Right cardiac atrium (tissue), 5 donors: ENCODE data around the gene SCUBE3. TPM values are rescaled to one million over a fixed set of nuclear protein-coding genes. Genes with fewer than 3 reads are reported as not detected.

Source experiments
- ATAC-seq, 2 donors: fragments of 200-7000 bp; cut with Tn5 transposase; one replicate each; pipeline versions ENCODE4 v1.8.0 to v1.9.1; 2020; ENCODE audit warnings: moderate library complexity in 2 of 2, mild to moderate bottlenecking in 1 of 2
- DNase-seq, 3 donors: peaks; one replicate each; pipeline ENCODE4 v3.0.0-alpha.2; 2020
- H3K27ac ChIP-seq: one replicate; pipeline ENCODE4 v1.5.1; 2013; ENCODE audit warnings: mild to moderate bottlenecking, low read length, control low read depth, moderate library complexity
- H3K27me3 ChIP-seq: one replicate; pipeline ENCODE4 v1.6.1; 2013; ENCODE audit not compliant: control insufficient read depth, insufficient read depth
- H3K4me1 ChIP-seq: one replicate; pipeline ENCODE4 v1.6.1; 2013; ENCODE audit warnings: low read length; ENCODE audit not compliant: control insufficient read depth, insufficient read depth
- H3K4me3 ChIP-seq: one replicate; pipeline ENCODE4 v1.5.1; 2013; ENCODE audit warnings: low read length, control low read depth
- H3K9me3 ChIP-seq: one replicate; pipeline ENCODE4 v1.6.1; 2013; ENCODE audit warnings: low read length; ENCODE audit not compliant: control insufficient read depth
- WGBS: extraction: QIAGEN DNeasy Blood & Tissue Kit; methylation state at CpG from one replicate; pipeline ENCODE4 v1.1.7; 2013; 5-methylcytosine and 5-hydroxymethylcytosine counted together
- intact Hi-C, 4 donors: fragments of 100-400 bp; cut with DNase I; formaldehyde crosslinking; loops; one replicate each; pipeline versions ENCODE4 v1.11.0 to v1.14.0; 2022 to 2023
- polyA plus RNA-seq: library from polyadenylated mRNA; stranded (reverse); fragments of 200-250 nt; gene quantifications from one replicate; pipeline ENCODE4 v1.2.3, GENCODE V29; 2013
- total RNA-seq, 4 donors: library from RNA; stranded (reverse); fragmentation: NEBNext Ultra II Directional; extraction: Animal tissue kit (Norgen Biotek cat#: 25700); gene quantifications; one replicate each; pipeline ENCODE4 v1.2.1, GENCODE V29; 2021
- donor health status: healthy with polysubstance abuse.
- donor health status: DM: no; HTN: yes; CAD: no.
- donor health status: DM: no; HTN: no; CAD: no.
- donor health status: DM: no; HTN: yes; CAD: no; lungs with severe emphysema.
- donor health status: DM: yes; HTN: yes; CAD: no.

Gene SCUBE3
- total and polyA plus RNA-seq, 5 donors: 0.25 to 0.86 (median 0.38) TPM

GRCh38 chr6:35267897-35268296 is 54.1 kb downstream of the SCUBE3 start:
- H3K4me3 ChIP-seq: no peak overlapping the region
- intact Hi-C loops: no loop called here
- no peaks in the 10 kb centered on the region for H3K9me3 ChIP-seq
- no peak overlapping the region for H3K27ac ChIP-seq
- no peaks in the 10 kb centered on the region for H3K27me3 ChIP-seq
- 60% methylated on average over 2 of the region's 2 CpGs for WGBS
- peaks cover 6% of the 10 kb centered on the region for H3K4me1 ChIP-seq
- DNase-seq: no peak
- ATAC-seq: no peak

DNA sequence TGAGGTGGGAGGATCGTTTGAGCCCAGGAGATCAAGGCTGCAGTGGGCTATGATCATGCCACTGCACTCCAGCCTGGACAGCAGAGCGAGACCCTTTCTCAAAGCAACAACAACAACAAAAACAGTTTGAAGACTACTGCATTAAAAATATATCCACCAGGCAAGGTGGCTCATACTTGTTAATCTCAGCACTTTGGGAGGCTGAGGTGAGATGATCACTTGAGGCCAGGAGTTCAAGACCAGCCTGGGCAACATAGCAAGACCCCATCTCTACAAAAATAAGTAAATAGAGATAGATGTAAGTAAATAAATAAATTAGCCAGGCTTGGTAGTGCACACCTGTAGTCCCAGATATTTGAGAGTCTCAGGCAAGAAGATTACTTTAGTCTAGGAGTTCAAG is 58.2 kb downstream of the SCUBE3 start:
- no peak overlapping the region for H3K4me3 ChIP-seq
- no peaks in the 10 kb centered on the region for H3K27me3 ChIP-seq
- no peak overlapping the region for H3K27ac ChIP-seq
- H3K9me3 ChIP-seq: no peaks in the 10 kb centered on the region
- intact Hi-C loops: no loop called here
- peaks cover 10% of the 10 kb centered on the region for H3K4me1 ChIP-seq
- ATAC-seq (no peak), DNase-seq (no peak)
- 96% methylated on average over 2 of the region's 2 CpGs for WGBS

DNA sequence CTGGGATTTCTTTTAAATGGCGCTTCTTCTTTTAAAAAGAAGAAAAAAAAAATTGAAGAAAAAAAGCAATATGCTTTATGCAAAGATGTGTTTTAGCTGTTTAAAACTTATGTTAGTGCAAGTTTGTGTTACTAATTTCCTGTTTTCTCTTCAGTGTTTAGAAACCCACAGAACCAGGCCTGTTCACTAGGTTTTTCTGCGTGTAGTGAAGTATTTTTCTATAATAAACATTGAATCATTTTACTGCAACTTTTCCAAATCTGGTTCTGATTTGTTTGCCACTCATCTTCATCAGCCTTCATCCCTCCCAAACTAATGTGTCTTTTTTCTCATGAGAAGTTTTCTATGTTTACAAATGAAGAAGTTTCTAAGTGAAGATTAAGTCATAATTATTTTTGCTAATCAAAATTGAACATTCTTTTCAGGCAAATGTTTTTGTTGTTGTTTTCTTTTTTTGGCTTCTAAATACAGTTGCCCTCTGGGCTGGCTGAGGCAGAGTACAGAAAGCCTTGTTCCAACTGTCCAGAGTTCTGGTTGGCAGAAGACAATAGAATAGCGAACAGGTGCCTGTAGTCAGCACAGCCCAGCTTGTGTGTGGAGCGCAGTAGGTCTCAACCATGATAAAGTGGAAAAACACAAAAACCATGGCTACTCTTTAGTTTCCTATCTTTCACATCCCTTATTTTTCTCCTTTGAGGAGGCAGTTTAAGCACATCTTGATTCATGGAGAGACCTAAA is 60.2 kb downstream of the SCUBE3 start:
- Histone ChIP-seq H3K9me3 (no peaks in the 10 kb centered on the region), H3K4me1 (peaks cover 6% of the 10 kb centered on the region), H3K27me3 (no peaks in the 10 kb centered on the region), H3K4me3 (no peak overlapping the region), H3K27ac (no peak overlapping the region)
- ATAC-seq (no peak), DNase-seq (no peak)
- intact Hi-C loops: no loop called here
- 88% methylated on average over 4 of the region's 4 CpGs for WGBS

DNA sequence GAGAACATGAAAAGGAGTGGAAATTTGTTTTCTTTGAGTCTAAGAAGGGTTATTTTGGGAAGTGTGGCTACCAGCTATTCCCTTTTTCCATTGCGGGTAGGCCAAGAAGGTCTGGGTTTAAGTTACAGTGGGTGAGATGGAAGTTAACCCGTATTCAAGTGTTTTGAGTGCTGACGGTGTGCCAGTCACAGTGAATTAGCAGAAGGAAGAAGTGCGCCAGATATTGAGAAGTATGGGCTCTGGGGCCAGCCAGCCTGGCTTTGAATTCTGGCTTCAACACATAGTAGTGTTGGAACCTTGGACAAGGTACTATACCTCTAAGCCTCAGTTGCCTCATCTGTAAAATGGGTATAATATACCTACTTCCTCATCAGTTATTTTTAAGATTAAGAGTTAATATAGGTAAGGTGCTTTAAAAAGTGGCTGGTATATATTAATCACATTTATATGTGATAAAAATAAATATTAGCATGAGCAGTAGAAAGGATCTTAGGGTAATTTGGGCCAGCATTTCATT is 62.0 kb downstream of the SCUBE3 start:
- Histone ChIP-seq H3K9me3 (no peaks in the 10 kb centered on the region), H3K27ac (no peak overlapping the region), H3K4me1 (peaks cover 6% of the 10 kb centered on the region), H3K4me3 (no peak overlapping the region), H3K27me3 (no peaks in the 10 kb centered on the region)
- intact Hi-C loops: no loop called here
- ATAC-seq (peak; percentile 6 to 23), DNase-seq (no peak)
- WGBS: 75% methylated on average over 4 of the region's 4 CpGs

DNA sequence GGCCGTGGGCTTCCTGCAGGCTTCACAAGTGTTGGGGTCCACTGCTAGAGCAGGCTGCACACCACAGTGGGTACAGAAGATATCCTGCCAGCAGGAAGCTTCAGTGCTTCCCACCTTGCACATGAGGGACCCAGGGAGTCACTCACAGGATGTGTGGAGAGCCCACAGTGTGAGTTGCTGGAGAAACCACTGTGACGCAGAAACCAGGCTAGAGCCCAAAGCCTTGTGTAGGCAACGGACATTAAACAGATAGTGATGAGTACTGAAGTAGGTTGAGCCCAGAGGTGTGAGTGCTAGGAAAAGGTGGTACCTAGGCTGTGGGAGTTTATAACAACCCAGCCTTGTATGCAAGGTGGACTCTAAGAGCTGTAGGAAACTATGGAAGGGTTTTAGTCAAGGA is 65.0 kb downstream of the SCUBE3 start:
- Histone ChIP-seq H3K4me1 (peaks cover 8% of the 10 kb centered on the region), H3K27me3 (no peaks in the 10 kb centered on the region), H3K27ac (no peak overlapping the region), H3K9me3 (no peaks in the 10 kb centered on the region), H3K4me3 (no peak overlapping the region)
- intact Hi-C loops: no loop called here
- 88% methylated on average over 3 of the region's 3 CpGs for WGBS
- no peak for DNase-seq
- no peak for ATAC-seq

- ATAC-seq (no peak), DNase-seq (peak in 2 of 3 donors; percentile 52 to 59)
- 46% methylated on average over 4 of the region's 4 CpGs for WGBS
- H3K4me3 ChIP-seq: no peak overlapping the region
- peaks cover 3% of the 10 kb centered on the region for H3K4me1 ChIP-seq
- H3K27me3 ChIP-seq: no peaks in the 10 kb centered on the region
- H3K27ac ChIP-seq: no peak overlapping the region
- H3K9me3 ChIP-seq: no peaks in the 10 kb centered on the region
- intact Hi-C loops: no loop called here
Measured at GRCh38 chr6:35280903-35281302, 67.1 kb downstream of the SCUBE3 start.

GRCh38 chr6:35282472-35282871 is 68.7 kb downstream of the SCUBE3 start:
- no peak for ATAC-seq

DNA sequence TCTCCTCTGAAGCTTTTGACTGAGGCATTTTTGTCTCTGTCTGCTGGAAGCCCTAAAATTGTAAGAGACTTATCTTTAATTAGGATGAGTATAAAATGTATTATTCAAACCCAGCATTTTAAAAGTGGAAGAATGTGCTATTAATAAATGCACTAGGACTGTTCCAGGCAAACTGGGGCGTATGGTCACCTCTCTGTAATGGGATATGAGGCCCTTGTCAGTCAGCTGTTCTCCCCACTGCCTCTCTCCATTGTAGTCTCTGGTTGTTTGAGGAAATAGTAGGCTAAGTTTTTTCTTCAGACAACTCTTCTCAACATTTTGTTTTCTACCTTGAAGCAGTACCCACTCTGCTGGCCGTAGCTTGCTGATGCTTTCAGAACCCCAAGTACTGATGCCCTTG is 69.6 kb downstream of the SCUBE3 start:
- ATAC-seq: no peak
- Histone ChIP-seq H3K4me3 (no peak overlapping the region), H3K4me1 (peaks cover 3% of the 10 kb centered on the region), H3K27ac (no peak overlapping the region), H3K27me3 (no peaks in the 10 kb centered on the region), H3K9me3 (no peaks in the 10 kb centered on the region)
- 53% methylated on average over 2 of the region's 2 CpGs for WGBS
- no peak for DNase-seq
- intact Hi-C loops: no loop called here

More at GRCh38 chr6:35282472-35282871, 68.7 kb downstream of the SCUBE3 start:
- Histone ChIP-seq H3K4me1 (peaks cover 3% of the 10 kb centered on the region), H3K27me3 (no peaks in the 10 kb centered on the region), H3K4me3 (no peak overlapping the region), H3K9me3 (no peaks in the 10 kb centered on the region), H3K27ac (no peak overlapping the region)
- WGBS: 85% methylated on average over 2 of the region's 2 CpGs
- intact Hi-C loops: no loop called here
- DNase-seq: no peak

DNA sequence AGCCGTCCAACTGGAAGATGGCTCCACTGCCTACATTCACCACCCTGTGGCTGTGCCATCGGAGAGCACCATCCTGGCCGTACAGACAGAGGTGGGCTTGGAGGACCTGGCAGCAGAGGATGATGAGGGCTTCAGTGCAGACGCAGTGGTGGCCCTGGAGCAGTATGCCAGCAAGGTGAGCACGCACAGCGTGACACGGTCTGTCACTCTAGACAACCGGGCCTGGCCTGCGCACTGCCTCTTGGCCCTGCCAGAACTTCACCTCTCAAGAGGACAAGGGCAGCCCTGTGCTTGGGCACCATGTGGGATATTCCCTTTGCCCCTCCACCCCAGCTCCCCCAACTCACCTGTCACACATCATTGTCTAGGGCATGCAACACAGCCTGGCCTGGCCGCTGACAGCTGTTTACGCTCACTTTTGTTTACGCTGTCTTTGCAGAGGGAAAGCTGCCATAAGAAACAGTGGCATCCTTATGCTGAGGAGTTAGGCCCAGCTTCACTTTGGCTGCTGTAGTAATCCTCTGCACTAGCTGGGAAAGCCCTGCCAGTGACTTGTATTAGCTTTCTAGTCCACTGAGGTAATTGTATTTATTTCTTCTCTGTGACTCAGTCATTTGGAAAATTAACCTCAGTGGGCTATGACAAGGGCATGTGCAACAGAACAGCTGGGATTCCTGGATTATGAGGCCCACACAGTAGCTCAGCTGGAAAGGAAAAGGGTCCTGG is 74.1 kb downstream of the SCUBE3 start:
- no peaks in the 10 kb centered on the region for H3K9me3 ChIP-seq
- WGBS: 91% methylated on average over 12 of the region's 12 CpGs
- H3K27me3 ChIP-seq: no peaks in the 10 kb centered on the region
- no peaks in the 10 kb centered on the region for H3K4me1 ChIP-seq
- intact Hi-C loops: no loop called here
- no peak overlapping the region for H3K27ac ChIP-seq
- no peak for DNase-seq
- peak in 1 of 2 donors; percentile 16 for ATAC-seq
- no peak overlapping the region for H3K4me3 ChIP-seq

DNA sequence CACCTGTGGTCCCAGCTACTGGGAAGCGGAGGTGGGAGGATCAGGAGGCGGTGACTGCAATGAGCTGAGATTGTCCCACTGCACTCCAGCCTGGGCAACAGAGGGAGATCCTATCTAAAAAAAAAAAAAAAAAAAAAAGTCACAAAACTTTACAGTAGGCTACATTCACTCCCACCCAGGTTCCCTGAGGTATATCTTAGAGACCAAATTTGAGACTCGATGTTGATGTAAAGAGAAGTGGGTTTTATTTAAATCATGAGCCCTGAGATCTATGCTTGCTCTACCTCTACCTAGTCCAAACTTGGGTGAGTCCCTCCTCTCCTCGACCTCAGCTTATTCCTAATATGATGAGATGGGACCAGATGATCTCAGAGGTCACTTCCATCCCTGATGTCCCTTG is 75.1 kb downstream of the SCUBE3 start:
- H3K27me3 ChIP-seq: no peaks in the 10 kb centered on the region

DNA sequence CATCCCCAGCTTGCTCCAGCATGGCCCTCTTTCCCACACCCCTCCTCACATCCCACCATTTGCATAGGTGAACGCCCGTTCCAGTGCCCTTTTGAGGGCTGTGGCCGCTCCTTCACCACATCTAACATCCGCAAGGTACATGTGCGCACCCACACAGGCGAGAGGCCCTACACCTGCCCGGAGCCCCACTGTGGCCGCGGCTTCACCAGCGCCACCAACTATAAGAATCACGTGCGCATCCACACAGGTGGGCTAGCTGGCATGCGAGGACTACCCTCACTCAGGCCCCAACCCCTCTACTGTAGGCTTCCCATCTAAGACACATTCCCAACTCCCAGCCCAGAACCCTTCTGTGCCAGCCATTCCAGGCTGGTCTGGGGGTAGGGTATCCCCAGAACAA is 77.7 kb downstream of the SCUBE3 start:
- H3K27me3 ChIP-seq: no peaks in the 10 kb centered on the region
- no peak overlapping the region for H3K27ac ChIP-seq
- no peak for ATAC-seq
- no peaks in the 10 kb centered on the region for H3K9me3 ChIP-seq
- DNase-seq: no peak
- H3K4me3 ChIP-seq: no peak overlapping the region
- 96% methylated on average over 13 of the region's 13 CpGs for WGBS
- intact Hi-C loops: no loop called here
- H3K4me1 ChIP-seq: no peaks in the 10 kb centered on the region

More for the DNA sequence above, 75.1 kb downstream of the SCUBE3 start:
- Histone ChIP-seq H3K9me3 (no peaks in the 10 kb centered on the region), H3K4me3 (no peak overlapping the region), H3K4me1 (no peaks in the 10 kb centered on the region), H3K27ac (no peak overlapping the region)
- ATAC-seq: no peak
- intact Hi-C loops: no loop called here
- no peak for DNase-seq
- 74% methylated on average over 4 of the region's 4 CpGs for WGBS
